CD4-positive, alpha-beta T cell treated with Interleukin-21 for 1 hour (primary cell): Measurements from ENCODE around the gene PPP2R3B.

ENCODE experiments used
- DNase-seq: peaks from one replicate; pipeline ENCODE4 v3.0.0-alpha.2; 2020

PPP2R3B gene

DNA sequence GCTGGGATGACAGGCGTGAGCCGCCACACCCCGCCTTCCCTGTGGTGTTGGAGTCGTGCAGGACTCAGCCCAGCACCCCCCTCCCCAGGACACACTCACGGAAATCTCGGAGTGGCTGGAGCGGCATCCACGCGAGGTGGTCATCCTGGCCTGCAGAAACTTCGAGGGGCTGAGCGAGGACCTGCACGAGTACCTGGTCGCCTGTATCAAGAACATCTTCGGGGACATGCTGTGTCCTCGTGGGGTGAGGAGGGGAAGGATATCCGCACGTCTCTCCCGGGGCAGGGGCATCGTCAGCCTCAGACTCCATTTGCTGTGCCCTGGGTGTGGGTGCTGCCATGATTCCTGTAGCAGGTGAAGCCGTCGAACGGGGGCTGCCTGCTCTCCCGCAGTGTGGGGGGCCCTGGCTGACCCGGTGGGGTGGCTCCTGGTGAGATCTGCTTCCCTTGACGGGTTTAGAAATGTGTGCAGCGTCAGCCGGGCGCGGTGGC, 95.3 kb downstream of the PPP2R3B start:
- no peak for DNase-seq

DNA sequence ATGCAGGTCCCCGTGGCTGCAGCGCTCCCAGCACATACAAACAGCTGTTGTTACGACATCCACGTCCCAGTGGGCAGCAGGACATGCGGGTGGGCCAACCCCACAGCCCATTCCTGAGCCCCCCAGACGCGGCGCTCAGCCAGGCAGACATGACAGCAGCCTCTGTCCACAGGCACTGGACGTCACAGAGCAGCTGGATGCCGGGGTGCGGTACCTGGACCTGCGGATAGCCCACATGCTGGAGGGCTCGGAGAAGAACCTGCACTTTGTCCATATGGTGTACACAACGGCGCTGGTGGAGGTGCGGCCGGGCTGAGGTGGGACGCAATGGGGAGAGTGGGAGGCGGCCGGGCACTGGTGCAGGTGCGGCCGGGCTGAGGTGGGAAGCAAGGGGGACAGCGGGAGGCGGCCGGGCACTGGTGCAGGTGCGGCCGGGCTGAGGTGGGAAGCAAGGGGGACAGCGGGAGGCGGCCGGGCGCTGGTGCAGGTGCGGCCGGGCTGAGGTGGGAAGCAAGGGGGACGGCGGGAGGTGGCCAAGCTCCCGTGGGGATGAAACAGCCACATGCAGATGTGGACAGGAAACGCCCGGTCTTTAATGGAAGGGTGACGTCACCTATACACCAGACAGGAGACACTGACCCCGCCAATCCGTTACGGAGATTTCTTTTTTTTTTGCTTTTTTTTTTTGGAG, 96.1 kb downstream of the PPP2R3B start:
- no peak for DNase-seq

DNA sequence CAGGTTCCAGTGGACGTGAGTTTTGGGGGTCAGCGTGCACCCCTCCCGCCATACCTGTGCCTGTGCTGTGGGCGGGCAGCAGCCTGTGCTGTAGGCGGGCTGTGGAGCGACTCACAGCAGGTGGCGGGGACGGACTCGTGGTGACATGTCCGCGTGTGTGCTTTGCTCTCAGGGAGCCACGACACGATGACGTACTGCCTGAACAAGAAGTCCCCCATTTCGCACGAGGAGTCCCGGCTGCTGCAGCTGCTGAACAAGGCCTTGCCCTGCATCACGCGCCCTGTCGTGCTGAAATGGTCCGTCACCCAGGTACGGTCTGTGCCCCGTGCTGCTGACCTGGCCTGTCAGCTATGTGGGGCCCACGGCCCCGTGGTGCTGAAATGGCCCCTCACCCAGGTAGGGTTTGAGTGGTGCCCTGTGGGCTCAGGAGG, 98.1 kb downstream of the PPP2R3B start:
- no peak for DNase-seq

DNA sequence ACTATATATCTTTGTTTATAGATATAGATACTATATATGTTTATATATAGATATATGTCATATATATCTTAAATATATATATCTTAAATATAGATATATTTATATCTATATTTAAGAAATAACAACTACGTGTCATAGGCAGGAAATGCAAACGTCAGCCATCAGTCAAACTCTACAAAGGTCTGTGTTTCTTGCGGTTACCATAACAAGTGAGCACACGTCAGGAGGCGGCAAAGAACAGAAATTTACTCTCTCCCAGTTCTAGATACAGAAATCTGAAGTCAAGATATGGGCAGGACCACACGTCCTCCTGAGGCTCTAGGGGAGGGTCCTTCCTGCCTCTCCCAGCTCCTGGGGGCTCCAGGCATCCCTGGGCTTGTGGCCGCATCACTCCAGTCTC, 99.0 kb downstream of the PPP2R3B start:
- DNase-seq: peak; percentile 28

DNA sequence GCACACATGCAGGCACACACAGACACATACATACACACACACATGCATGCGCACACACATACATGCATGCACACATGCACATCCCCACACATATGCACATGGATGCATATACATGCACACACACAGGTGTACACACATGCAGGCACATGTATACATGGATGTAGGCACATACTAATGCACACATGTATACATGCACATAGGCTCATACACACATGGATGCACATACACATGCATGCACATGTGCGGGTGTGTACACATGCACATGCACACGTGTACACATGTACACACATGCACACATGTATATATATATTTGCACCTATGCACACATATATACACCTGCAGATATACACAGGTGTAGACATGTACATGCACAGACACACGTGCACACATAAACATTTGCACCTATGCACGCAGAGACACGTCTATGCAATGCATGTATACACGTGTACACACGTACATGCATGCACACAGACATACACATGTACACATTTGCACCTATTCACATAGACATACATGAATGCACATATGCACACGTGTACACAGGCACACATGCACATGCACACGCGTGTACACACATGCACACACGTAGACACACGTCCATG, 101.5 kb downstream of the PPP2R3B start:
- DNase-seq: no peak
